ENCODE measurements around the gene NMNAT1.
"Not testable (repeated sequence)": the region's sequence is repeated elsewhere in the genome, so short reads cannot be mapped to it uniquely, and the experiment has no call there.

NMNAT1 gene

GRCh38 chr1:10020678-10021077 is 77.4 kb downstream of the NMNAT1 start:
- not testable (repeated sequence) for DNase-seq

DNA sequence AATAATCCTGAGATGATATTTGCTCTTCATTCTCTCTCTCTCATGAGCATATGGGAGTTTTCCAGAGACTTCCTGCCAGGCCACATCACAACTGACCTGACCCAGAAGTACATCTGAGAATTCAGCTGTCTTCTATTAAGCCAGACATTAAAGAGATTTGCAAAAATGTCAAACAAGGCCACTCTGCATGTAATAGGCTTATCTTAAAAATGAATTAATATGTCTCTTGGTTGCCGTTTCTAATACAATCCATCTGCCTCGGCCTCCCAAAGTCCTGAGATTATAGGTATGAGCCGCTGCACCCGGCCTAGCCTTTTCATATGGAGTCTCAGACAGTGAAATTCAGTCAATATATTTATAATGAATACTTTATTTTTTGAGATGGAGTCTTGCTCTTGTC is 78.7 kb downstream of the NMNAT1 start:
- not testable (repeated sequence) for DNase-seq

DNA sequence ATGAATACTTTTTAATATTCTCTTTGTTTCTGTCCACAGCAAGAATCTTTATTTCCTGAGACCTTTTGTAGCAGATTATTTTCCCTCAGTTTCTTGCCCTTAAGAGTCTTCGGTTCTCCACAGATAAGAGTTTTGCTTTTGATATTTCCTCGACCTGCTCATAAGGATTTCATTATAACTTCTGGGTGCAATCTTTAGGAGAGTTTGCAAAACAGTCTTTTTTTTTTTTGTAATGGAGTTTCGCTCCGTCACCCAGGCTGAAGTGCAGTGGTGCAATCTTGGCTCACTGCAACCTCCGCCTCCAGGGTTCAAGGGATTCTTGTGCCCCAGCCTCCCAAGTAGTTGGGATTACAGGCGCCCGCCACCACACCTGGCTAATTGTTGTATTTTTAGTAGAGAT is 79.4 kb downstream of the NMNAT1 start:
- DNase-seq = no peak

DNA sequence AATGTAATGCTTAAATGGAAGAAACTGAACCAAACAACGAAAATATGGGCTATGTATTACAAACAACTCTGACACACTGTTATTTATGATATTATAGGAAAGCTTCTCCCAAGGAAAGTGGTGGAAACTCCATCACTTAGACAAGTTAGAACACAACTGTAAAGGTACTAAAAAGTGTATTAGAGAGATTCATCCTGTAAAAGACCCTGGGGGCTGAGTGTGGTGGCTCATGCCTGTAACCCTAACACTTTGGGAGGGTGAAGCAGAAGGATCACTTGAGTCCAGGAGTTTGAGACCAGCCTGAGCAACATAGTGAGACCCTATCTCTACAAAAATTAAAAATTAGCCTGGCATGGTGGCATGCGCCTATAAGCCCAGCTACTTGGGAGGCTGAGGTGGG is 82.1 kb downstream of the NMNAT1 start:
- no peak for DNase-seq

DNA sequence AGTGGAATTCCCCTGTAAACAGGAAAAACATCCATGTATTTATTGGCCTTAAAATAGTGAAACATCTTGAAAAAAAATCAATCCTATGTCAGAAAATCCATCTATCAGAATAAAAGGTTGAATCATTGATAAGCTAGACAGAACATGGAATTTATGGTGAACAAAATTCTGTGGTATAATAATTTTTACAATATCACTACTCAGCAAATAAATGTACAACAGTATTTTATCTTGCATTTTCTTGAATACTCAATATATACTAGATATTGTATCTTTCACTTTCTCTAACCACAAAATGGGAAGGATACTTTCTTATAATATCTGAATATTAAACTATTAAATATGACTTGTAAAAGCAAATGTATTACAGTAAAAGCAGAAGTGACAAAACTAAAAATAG is 83.8 kb downstream of the NMNAT1 start:
- DNase-seq = no peak

- DNase-seq = not testable (repeated sequence)
Observed at GRCh38 chr1:10028956-10029500, 85.8 kb downstream of the NMNAT1 start.

DNA sequence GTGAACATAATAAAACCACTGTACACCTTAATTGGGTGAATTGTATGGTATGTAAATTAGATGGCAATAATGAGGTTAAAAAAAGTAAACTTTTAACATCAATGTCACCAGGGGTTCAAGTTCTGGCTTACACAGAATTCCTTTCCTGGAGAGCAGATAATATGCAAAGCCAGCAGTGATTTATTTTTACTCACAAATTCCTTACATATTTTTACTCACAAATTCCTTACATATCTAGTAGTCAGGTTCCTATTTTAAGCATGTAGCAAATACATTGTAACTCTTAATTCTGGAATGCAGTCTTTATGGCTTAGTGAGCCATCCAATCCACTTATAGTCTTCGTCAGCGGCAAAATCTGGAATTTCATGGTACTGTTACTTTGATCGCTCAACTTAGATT is 88.2 kb downstream of the NMNAT1 start:
- no peak for DNase-seq

DNA sequence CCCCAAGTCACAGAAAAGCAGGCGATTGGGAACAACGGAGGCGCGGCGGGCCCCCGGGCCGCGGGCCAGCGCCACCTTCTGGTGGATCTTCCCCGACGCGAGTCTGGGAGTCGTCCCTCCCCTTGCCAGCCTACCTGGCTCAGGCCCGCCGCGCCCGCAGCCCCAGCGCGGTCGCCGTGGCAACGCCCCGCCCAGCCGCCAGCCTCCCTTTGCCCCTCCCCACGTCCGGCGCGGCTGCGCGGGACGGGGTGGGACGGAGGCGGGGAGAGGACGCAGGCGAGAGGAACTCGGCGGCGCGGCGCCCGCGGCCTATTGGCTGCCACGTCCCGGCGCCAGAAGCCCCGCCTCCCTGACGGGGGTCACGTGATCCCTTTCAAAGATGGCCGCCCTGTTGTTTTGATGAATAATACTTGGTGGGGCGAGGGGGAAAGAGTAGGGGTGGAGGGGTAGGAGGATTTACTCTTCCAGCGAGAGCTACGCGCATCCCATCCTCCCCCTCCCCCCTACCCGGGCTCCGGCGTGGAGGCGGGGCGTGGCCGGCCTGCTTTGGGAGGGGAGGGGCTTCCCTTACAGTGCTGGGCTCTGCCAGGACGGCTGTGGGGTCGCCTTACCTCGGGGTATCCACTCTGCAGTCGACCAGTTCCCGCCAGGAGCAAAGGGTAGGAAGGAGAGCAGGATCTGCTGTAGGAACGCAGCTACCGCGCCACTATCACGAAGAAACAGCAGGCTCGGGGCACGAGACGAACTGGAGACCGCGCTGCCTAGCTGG is 89.5 kb downstream of the NMNAT1 start, which contains the start of gene UBE4B:
Gene UBE4B (plus strand): TSS at position 369 of the 769 bp plus-strand sequence. CDS start 713 bp downstream, outside the sequence.
- peak; percentile 99 for DNase-seq

- DNase-seq = no peak
Observed at GRCh38 chr1:10033359-10033845, 90.1 kb downstream of the NMNAT1 start.

Data from CD4-positive, alpha-beta T cell treated with Interleukin-6 for 4 hours (primary cell).